Right lobe of liver (tissue), 4 donors: ENCODE measurements around the gene CFC1.
"Not testable (repeated sequence)": the region's sequence is repeated elsewhere in the genome, so short reads cannot be mapped to it uniquely, and the experiment has no call there.

ENCODE experiments used
- CTCF ChIP-seq, 4 donors: fragments of 200-600 bp in 3 of 4; fragments of 450-650 bp in 1 of 4; IDR thresholded peaks; one replicate each; pipeline versions ENCODE4 v1.5.1 to v1.8.0; 2016 to 2022; ENCODE audit warnings: antibody characterized with exemption in 4 of 4, mild to moderate bottlenecking in 2 of 4
- POLR2A ChIP-seq: fragments of 450-650 bp; IDR thresholded peaks from one replicate; pipeline ENCODE4 v1.6.1; 2017; ENCODE audit warnings: antibody characterized with exemption, mild to moderate bottlenecking
- donor health status: DM: no; HTN: no; CAD: no.
- donor health status: DM: no; HTN: no; CAD: no.
- donor health status: DM: no; HTN: yes; CAD: no.

- not testable (repeated sequence) for TF ChIP-seq CTCF (IDR thresholded peaks at IDR 0.05); POLR2A
Measured at GRCh38 chr2:130599393-130599792, at the start of gene CFC1.
